A673 (cell line): ENCODE measurements around the gene MCRIP1.

ENCODE experiments used
- CTCF ChIP-seq: fragments of 300-800, 200-600 bp; sonication (generic); conservative IDR thresholded peaks from 2 replicates; pipeline ENCODE4 v1.5.1; 2017; ENCODE audit warnings: low read depth, mild to moderate bottlenecking, antibody characterized with exemption, low read length, moderate library complexity, mixed read lengths
- EZH2 ChIP-seq: fragments of 200-600 bp; sonication (generic); IDR thresholded peaks from 2 replicates; pipeline ENCODE4 v1.6.1; 2017; ENCODE audit warnings: borderline replicate concordance, low read depth, mild to moderate bottlenecking, mixed read lengths, antibody characterized with exemption, low read length; ENCODE audit not compliant: poor library complexity, severe bottlenecking

- TF ChIP-seq CTCF = no peak
- no peak for TF ChIP-seq EZH2
Observed at GRCh38 chr17:81815646-81815986, 17.5 kb downstream of the MCRIP1 start.
